ENCODE measurements around the gene ERAS.
"Not testable (repeated sequence)": the region's sequence is repeated elsewhere in the genome, so short reads cannot be mapped to it uniquely, and the experiment has no call there.

Gene ERAS

DNA sequence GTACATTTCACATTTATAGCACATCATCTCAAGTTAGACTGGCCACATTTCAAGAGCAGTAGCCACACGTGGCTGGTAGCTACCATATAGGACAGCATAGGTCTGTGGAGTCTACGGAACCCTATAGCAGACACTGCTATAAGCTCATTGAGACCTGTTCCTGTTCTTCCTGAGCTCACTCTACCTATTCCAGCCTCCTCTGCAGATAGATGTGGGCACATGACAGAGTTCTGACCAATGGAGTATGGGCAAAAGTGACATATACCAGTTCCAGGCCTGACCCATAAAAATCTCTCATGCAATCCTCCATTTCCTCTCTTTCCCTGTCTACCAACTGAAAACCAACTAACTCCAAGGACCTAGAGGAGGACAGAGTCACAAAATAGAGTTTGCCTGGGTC is 28.0 kb upstream of the ERAS start:
- no peak for FAIRE-seq

DNA sequence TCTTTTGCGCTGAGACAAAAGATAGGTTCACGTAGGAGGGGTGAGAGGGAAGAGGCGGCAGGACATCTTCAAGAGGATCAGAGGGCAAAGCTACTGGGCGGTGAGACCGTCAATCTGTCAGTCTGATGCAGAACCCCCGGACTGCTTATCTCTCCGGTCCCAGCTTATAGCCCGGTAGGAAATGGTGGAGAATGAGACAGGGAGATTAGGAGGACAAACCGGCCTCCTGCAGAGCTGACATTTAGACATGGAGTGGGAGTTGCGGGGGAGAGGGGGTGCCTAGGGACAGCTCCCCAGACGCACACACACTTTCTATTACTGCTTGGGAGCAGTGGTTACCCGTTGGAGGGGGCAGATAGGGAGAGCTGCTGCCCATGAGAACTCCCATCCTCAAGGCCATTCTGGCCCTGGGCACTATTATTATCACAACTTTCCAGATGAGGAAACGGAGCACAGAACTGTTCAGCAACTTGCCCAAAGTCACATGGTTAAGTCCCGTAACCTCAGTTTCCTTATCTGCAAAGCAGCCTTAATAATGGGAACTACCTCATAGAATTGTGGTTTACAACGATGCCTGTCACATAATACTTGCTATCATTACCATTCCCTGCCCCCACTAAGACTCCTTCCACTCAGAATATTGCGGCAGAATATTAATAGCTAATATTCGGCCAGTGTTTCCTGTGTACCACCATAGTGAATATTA is 25.6 kb upstream of the ERAS start:
- no peak for FAIRE-seq

DNA sequence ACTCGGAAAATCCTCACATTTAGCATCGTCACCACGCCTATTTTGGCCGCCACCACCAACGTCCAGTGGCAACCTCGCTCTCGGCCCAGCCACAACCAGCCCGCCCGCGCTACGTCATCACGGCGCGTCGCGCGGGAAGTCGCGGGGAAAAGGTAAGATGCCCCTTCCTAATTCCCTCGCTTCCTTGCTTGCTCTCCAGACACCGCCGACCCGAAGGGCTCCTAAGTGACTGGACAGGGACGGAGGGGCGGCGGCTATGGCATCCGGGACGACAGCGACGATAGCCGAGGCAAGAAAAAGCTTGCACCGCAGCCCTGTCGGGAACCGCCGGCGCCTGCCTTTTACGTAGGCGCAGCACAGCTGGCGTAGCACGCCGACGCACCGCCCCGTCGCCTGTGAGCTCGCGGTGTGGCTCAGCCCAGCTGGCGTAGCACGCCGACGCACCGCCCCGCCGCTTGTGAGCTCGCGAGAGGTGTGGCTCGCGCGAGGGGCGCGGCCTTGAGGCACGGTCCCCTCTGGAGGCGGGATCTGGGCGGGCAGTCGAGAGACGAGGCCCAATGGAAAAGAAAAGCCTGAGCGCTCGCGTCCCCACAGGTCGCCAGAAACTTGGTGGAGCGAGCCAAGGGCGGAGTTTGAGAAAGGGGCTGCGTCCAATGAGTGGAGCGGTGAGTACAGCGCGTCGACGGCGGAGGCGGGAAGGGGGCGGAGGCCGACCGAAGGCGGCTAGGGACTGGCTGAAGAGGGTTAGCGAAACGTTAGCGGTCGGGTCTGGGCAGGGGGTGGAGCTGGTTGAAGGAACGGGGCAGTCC is 24.8 kb upstream of the ERAS start, which contains the start of gene HDAC6:
HDAC6 (plus strand) TSS at position 788 of the 809 bp plus-strand sequence. CDS start 626 bp downstream, outside the sequence.
- FAIRE-seq, result peak; percentile 90

DNA sequence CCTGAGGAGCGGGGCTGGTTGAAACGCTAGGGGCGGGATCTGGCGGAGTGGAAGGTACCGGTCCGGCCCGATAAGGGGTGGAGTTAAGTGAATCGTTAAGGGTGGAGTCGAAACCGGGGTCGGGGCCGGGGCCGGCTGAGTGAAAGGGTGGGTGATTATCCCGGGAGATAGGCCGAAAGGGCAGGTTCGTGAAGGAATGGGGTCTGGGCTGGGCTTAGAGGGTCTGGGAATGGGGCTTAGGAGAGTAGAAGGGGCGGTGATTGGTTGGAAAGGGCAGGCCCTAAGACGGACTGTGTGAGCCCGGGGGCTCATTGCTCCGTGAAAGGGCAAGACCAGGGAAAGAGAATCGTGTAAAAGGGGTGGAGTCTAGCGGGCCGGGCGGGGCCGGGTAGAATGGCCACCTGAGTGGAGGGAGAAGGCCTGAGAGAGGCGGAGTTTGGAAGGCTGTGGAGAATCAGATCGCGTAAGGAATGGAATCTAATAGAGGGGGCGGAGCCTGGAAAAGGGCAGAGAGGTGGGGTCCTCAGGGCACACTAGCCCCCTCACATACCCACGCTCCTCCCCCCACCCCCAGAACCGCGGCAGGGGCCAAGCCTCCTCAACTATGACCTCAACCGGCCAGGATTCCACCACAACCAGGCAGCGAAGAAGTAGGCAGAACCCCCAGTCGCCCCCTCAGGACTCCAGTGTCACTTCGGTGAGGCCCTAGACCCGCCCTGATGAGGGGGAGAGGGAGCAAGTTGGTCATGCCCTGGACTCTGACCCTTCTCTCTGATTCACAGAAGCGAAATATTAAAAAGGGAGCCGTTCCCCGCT is 24.0 kb upstream of the ERAS start:
- FAIRE-seq, result no peak

DNA sequence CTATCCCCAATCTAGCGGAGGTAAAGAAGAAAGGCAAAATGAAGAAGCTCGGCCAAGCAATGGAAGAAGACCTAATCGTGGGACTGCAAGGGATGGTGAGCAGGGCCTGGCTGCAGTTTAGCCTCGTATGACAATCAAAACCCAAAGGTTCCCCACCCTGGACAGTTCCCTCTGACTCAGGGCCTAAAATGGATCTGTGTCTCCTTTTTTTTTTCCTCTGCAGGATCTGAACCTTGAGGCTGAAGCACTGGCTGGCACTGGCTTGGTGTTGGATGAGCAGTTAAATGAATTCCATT is 23.5 kb upstream of the ERAS start:
- no peak for FAIRE-seq

DNA sequence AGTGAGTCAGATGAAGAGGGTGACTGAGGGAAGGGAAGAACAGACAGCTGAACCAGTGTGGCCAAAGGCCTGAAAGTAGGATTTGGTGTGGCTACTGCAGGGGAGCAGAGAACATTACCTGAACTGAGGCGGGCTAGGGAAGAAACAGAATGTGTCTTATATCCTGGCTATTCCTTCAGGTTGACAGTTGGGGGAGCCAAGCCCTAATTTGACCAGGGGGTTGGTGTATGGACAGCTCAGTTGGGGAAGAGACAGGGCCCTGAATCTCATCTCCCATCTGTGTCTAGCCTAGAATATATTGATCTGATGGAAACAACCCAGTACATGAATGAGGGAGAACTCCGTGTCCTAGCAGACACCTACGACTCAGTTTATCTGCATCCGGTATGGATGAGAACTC is 20.2 kb upstream of the ERAS start:
- FAIRE-seq, result no peak

DNA sequence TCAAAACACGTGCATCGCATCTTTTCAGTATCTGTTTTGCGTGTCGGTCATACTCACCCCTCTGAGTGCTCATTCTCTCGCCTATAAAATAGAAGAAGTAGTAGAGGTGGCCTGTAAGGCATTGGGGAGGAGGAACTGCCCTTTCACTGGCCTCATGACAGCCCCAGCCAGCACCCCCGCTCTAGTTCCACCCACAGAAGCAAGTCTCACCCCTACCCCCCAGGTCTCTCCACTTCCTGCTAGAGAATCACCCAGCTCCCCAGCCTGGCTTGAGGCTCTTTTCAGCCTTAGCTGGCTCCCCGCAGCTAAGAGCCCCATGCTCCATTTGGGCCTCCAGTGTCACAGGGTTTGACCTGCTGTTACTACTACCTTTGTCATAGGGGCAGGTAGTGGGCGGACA is 12.7 kb upstream of the ERAS start:
- no peak for FAIRE-seq

DNA sequence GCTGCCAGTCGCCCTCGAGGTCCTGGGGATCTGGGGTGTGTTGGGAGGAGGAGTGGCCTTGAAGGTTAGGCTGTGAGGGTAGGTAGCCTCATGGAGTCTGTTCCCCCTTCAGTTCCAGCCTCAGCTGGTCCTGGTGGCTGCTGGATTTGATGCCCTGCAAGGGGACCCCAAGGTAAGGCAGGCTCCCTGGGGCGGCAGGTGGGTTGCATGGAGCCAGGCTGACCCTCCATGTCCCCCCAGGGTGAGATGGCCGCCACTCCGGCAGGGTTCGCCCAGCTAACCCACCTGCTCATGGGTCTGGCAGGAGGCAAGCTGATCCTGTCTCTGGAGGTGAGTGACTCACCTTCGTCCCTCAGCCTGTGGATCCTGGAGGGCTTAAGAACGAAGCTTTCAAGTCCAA is 11.6 kb upstream of the ERAS start:
- FAIRE-seq, result no peak

DNA sequence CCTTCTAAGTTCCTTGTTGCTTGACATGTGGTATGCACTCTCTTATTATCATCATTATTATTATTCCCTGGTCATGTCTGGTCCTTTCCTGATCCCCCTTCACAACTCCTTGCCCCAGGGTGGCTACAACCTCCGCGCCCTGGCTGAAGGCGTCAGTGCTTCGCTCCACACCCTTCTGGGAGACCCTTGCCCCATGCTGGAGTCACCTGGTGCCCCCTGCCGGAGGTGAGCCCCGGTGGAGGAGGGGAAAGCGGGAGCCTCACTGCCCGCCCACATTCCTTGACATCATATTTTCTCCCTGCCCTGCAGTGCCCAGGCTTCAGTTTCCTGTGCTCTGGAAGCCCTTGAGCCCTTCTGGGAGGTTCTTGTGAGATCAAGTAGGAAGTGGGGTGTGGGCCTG is 11.0 kb upstream of the ERAS start:
- no peak for FAIRE-seq

DNA sequence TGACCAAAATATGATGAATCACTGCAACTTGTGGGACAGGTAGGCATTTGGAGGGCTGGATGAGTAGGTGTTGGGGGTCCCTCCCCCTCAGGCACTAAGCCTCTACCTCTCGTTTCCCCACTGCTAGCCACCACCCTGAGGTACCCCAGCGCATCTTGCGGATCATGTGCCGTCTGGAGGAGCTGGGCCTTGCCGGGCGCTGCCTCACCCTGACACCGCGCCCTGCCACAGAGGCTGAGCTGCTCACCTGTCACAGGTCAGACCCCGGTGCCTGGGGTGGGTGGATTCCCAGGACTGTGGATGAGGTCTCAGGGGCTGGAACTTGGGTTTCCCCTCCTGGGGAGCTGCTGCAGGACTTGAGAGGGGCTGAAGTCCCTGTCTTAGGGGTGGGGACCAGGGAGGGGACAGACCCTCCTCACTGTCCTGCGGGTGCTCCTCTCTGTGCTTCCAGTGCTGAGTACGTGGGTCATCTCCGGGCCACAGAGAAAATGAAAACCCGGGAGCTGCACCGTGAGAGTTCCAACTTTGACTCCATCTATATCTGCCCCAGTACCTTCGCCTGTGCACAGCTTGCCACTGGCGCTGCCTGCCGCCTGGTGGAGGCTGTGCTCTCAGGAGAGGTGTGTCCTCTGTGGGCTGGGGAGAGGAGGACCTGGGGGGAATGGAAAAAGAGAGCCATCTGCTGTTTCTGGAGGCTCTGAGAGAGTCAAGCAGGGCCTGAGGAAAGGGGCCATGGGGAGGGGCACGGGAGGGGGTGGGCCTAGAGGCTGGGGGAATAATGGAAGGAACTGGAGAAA is 10.1 kb upstream of the ERAS start:
- no peak for FAIRE-seq

DNA sequence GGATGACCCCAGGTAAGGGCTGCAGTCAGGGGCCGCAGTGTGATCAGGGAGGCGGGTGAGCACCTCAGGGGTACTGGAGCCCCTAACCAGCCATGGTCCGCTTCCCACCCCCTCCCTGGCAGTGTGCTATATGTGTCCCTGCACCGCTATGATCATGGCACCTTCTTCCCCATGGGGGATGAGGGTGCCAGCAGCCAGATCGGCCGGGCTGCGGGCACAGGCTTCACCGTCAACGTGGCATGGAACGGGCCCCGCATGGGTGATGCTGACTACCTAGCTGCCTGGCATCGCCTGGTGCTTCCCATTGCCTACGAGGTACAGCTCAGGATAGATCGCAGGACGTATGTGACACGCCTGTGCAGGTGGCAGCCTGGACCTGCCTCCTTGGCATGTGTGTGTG is 8.2 kb upstream of the ERAS start:
- FAIRE-seq, result no peak

DNA sequence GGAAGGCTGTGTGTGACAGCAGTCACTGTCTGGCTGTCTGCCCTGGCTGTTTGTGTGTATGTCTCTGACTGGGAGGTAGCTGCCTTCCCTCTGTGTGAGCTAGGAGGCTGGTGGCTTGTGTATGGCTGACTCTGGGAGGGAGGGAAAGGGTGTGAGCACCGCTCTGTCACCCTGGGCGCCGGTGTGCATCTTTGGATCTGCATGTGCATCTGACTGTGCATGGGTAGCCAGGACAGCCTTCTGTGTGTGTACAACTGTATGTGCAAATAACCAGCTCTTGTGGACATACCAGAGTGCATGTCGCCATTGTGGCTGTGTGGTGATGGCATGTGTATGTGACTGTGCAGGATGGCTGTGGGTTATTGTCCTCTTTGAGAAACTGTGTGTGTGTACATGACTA is 7.4 kb upstream of the ERAS start:
- FAIRE-seq, result no peak

DNA sequence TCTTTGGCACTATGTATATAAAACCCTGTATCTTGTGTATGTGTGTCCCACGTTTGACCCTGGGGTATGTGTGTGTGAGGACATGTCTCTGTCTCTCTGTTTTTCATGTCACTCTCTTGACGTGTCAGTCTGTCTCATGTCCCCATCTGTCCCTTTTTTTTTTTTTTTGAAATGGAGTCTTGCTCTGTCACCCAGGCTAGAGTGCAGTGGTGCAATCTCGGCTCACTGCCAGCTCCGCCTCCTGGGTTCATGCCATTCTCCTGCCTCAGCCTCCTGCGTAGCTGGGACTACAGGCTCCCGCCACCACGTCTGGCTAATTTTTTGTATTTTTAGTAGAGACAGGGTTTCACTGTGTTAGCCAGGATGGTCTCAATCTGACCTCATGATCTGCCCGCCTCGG is 6.9 kb upstream of the ERAS start:
- FAIRE-seq, result not testable (repeated sequence)

DNA sequence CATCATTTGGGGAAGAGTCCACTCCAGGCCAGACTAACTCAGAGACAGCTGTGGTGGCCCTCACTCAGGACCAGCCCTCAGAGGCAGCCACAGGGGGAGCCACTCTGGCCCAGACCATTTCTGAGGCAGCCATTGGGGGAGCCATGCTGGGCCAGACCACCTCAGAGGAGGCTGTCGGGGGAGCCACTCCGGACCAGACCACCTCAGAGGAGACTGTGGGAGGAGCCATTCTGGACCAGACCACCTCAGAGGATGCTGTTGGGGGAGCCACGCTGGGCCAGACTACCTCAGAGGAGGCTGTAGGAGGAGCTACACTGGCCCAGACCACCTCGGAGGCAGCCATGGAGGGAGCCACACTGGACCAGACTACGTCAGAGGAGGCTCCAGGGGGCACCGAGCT is 3.3 kb upstream of the ERAS start:
- FAIRE-seq, result no peak

DNA sequence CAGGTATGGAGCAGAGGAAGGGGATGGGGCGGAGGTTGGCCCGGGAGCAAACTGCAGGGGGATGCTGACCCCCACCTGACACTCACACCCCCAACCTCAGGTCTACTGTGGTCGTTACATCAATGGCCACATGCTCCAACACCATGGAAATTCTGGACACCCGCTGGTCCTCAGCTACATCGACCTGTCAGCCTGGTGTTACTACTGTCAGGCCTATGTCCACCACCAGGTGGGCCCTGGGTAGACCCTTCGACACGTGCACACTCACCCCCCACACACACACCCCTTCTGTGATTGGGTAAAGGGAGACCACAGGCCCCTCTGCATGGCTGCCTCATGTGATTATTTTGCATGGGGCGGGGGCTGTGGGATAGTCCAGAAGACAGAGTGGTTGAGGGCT is 2.2 kb upstream of the ERAS start:
- no peak for FAIRE-seq

DNA sequence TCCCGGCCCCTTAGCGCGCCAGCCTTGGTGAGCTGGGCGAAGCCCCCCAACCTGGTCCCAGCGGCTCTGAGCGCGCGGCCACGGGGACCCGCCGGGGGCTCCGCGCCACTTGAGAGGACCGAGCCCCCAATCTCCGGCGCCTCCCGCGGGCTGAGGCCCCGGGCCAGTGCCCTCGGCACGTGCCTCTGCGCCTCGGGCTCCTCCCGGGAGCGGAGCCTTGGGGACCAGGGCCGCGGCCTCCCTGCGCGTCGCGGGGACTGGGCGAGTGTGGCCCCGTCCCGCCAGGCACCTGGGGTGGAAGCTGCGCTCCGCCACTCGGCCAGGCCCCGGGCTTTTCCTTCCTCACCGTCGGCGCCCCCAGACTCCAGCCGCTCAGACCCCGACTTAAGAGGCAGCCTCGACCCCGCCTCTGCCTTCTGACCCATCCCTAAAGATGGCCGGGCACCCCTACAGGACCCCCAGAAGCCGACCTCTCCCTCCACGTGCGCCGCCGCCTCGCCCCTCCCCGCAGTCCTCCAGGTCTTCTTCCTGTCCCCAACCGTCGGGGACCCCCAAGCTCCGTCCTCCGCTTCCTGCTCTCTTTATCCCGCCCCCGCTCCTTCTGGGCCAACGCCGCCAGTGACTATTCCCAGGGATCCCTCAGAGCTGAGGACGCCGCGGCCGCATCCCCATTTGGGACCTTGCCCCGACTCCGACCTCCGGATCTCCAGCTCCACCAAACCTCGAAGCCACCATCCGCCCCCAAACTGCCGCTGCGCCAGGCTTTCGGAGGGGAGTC is 752 bp downstream of the ERAS start:
- no peak for FAIRE-seq

DNA sequence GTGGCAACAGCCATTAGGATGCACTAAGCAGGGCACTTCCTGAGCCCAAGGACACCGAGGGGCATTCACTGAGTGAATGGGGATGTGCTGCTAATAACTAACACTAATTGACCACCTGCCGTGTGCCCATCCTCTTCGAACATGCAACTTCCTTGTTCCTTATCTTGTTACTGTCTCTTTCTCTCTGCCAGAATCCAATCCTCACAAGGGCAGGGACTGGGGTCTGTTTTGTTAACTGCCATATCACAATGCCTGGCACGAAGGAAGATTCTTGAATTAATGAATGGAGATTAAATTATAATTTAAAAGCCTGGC is 1.3 kb downstream of the ERAS start:
- FAIRE-seq, result no peak

DNA sequence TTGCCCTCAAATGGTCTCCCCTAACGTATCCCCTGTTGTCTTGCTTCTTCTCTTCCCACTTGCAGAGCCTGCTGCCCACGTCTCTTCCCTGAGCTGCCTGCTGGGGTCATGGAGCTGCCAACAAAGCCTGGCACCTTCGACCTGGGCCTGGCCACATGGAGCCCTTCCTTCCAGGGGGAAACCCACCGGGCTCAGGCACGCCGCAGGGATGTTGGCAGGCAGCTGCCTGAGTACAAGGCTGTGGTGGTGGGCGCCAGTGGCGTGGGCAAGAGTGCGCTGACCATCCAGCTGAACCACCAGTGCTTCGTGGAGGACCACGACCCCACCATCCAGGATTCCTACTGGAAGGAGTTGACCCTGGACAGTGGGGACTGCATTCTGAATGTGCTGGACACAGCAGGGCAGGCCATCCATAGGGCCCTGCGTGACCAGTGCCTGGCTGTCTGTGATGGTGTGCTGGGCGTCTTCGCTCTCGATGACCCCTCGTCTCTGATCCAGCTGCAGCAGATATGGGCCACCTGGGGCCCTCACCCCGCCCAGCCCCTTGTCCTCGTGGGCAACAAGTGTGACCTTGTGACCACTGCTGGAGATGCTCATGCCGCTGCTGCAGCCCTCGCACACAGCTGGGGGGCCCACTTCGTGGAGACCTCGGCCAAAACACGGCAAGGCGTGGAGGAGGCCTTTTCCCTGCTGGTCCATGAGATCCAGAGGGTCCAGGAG is 2.9 kb downstream of the ERAS start:
- FAIRE-seq, result no peak

DNA sequence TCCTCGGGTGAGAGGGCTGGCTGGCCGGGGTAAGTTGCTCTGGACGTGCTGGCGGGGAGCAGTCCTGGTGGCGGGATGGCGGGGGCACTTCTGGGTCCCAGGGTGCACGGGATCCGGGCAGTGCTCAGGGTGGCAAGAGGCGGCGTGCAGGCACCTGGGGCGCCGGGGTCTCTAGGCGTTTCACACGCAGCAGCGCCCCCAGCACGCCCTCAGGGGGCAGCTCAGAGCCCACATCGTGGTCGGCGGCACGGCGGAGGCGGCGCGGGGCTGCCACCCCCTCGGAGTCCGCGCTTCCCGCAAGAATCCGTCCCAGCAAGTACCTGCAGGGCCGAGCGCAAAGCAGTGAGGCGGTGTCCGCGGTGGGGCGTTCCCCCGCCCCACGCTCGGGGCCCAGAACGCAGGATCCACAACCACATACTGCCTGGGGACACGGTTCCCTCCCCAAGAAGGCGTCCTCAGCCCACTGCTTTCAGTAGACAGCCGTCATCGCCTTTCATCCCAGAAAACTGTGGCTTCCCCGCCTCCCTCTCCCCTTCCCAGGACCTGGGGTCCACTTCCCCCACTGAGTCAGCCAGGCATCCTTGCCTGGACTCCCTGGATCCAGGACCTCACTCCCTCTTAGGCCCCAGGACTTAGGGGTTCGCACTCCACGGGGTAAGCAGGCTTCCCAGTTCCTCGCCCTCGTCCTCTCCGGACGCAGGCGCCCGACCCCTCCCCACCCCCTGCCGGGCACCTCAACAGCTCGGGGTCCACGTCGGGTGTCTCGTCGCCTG is 5.0 kb downstream of the ERAS start:
- FAIRE-seq, result no peak

DNA sequence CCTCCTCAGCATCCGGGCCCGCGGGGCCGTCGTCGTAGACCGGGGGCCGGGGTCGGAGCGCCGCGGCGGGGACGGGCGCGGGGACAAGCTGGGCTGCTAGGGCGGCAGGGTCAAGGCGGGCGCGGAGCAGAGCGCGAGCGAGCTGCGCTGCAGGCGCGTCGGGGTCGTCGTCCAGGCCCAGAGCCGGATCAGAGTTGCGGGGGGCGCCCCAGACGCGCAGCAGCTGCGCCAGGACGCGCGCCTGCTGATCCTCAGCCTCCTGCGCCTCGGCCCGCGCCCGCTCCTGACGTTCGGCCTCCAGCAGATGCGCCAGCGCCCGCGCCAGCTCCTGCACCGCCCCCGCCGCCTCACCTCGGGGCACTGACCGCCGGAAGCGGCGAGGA is 5.6 kb downstream of the ERAS start:
- no peak for FAIRE-seq

Measured in endometrium (tissue), 2 donors.